ENCODE results near the gene CARMIL1.
"Not testable (repeated sequence)": the region's sequence is repeated elsewhere in the genome, so short reads cannot be mapped to it uniquely, and the experiment has no call there.

The CARMIL1 gene

GRCh38 chr6:25427549-25427948 is 148.4 kb downstream of the CARMIL1 start:
- Histone ChIP-seq H3K27me3 (ENCODE audit: insufficient read depth, low read length) (no peaks in the 10 kb centered on the region), H3K4me1 (ENCODE audit: insufficient read depth, low read length) (peaks cover 26% of the 10 kb centered on the region), H3K4me3 (ENCODE audit: low read length) (no peak overlapping the region), H3K9me3 (ENCODE audit: insufficient read depth, low read depth, low read length) (no peaks in the 10 kb centered on the region), H3K9ac (ENCODE audit: low read depth, low read length) (no peak overlapping the region), H3K36me3 (ENCODE audit: insufficient read depth, low read length) (no peaks in the 10 kb centered on the region), H3K27ac (ENCODE audit: low read depth, low read length) (no peak overlapping the region)
- WGBS = 100% methylated on average over 1 of the region's 2 CpGs

DNA sequence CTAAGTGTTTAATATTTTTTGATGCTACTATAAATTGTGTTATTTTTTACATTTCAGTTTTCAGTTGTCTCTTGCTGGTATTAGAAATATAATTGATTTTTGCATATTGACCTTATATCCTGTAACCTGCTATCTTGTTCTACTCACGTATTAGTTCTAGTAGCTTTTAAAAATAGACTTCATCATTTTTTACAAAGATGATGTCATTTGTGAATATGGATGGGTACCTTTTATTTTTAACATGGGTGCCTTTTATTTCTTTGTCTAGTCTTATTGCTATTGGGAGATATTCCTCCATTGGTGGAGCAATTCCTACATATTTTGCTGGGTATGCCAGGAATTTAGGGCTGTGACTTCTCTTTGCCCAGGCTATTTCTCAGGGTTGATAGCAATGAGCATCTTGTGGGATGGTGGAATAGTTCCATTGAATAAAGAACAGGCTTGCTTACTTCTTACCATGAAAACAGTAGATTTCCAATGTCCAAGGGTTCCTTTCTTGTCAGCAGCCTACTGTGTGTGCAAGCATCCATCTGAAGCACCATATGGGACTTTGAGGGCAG is 149.7 kb downstream of the CARMIL1 start:
- Histone ChIP-seq H3K9ac (ENCODE audit: low read depth, low read length) (no peak overlapping the region), H3K4me3 (ENCODE audit: low read length) (no peak overlapping the region), H3K27me3 (ENCODE audit: insufficient read depth, low read length) (no peaks in the 10 kb centered on the region), H3K36me3 (ENCODE audit: insufficient read depth, low read length) (no peaks in the 10 kb centered on the region), H3K27ac (ENCODE audit: low read depth, low read length) (no peak overlapping the region), H3K4me1 (ENCODE audit: insufficient read depth, low read length) (peaks cover 17% of the 10 kb centered on the region), H3K9me3 (ENCODE audit: insufficient read depth, low read depth, low read length) (no peaks in the 10 kb centered on the region)
- no CpG with 5 or more reads among the region's 1 CpG for WGBS

DNA sequence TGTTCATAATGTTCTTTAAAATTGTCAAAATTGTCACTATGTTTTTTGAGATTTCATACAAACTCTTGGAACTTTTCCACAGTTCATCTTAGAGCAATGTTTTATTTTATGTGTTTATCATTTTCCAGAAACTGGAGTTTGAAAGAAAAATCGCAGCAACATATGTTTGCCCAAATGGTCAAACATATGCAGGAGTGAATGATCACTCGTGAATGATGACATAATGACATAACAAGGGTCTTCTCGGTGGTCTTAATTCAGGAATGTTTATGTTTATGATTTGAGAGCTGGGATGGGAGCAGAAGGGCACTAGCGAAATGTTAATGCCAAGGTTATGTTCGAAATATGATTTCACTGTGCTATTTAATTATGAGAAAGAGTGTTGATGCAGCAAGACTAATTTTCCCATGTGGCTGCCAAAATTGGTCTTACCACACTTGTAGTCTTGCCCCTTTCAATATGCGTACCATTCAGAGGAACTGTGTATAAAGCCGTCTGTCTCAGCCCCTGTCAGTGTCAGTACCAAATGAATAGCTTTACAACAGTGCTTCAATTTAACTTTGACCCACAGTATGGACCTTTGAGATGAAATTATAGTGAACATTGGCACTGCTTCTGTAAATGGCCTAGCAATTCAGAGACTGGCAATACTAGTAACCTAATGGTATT is 152.3 kb downstream of the CARMIL1 start:
- Histone ChIP-seq H3K27me3 (ENCODE audit: insufficient read depth, low read length) (no peaks in the 10 kb centered on the region), H3K9ac (ENCODE audit: low read depth, low read length) (no peak overlapping the region), H3K4me3 (ENCODE audit: low read length) (no peak overlapping the region), H3K4me1 (ENCODE audit: insufficient read depth, low read length) (no peaks in the 10 kb centered on the region; the same call in 1 of the 2 replicates), H3K9me3 (ENCODE audit: insufficient read depth, low read depth, low read length) (no peaks in the 10 kb centered on the region), H3K27ac (ENCODE audit: low read depth, low read length) (no peak overlapping the region), H3K36me3 (ENCODE audit: insufficient read depth, low read length) (no peaks in the 10 kb centered on the region)
- 94% methylated on average over 7 of the region's 7 CpGs for WGBS

GRCh38 chr6:25431975-25432307 is 152.8 kb downstream of the CARMIL1 start:
- Histone ChIP-seq H3K4me3 (ENCODE audit: low read length) (no peak overlapping the region), H3K27ac (ENCODE audit: low read depth, low read length) (no peak overlapping the region)

GRCh38 chr6:25434921-25435320 is 155.7 kb downstream of the CARMIL1 start:
- Histone ChIP-seq H3K27ac (ENCODE audit: low read depth, low read length) (no peak overlapping the region), H3K4me1 (ENCODE audit: insufficient read depth, low read length) (no peaks in the 10 kb centered on the region), H3K9me3 (ENCODE audit: insufficient read depth, low read depth, low read length) (no peaks in the 10 kb centered on the region), H3K4me3 (ENCODE audit: low read length) (no peak overlapping the region), H3K36me3 (ENCODE audit: insufficient read depth, low read length) (no peaks in the 10 kb centered on the region), H3K27me3 (ENCODE audit: insufficient read depth, low read length) (no peaks in the 10 kb centered on the region), H3K9ac (ENCODE audit: low read depth, low read length) (no peak overlapping the region)
- 84% methylated on average over 2 of the region's 3 CpGs for WGBS

More at GRCh38 chr6:25431975-25432307, 152.8 kb downstream of the CARMIL1 start:
- WGBS = 97% methylated on average over 3 of the region's 3 CpGs
- no peaks in the 10 kb centered on the region for H3K27me3 ChIP-seq (ENCODE audit: insufficient read depth, low read length)
- no peaks in the 10 kb centered on the region for H3K9me3 ChIP-seq (ENCODE audit: insufficient read depth, low read depth, low read length)
- no peaks in the 10 kb centered on the region for H3K36me3 ChIP-seq (ENCODE audit: insufficient read depth, low read length)
- no peak overlapping the region for H3K9ac ChIP-seq (ENCODE audit: low read depth, low read length)
- H3K4me1 ChIP-seq (ENCODE audit: insufficient read depth, low read length) = no peaks in the 10 kb centered on the region

GRCh38 chr6:25435416-25435985 is 156.3 kb downstream of the CARMIL1 start:
- no peak overlapping the region for H3K9ac ChIP-seq (ENCODE audit: low read depth, low read length)
- no peak overlapping the region for H3K27ac ChIP-seq (ENCODE audit: low read depth, low read length)
- H3K9me3 ChIP-seq (ENCODE audit: insufficient read depth, low read depth, low read length) = no peaks in the 10 kb centered on the region
- no peaks in the 10 kb centered on the region for H3K4me1 ChIP-seq (ENCODE audit: insufficient read depth, low read length)
- H3K4me3 ChIP-seq (ENCODE audit: low read length) = no peak overlapping the region
- 95% methylated on average over 6 of the region's 6 CpGs for WGBS
- H3K27me3 ChIP-seq (ENCODE audit: insufficient read depth, low read length) = no peaks in the 10 kb centered on the region
- H3K36me3 ChIP-seq (ENCODE audit: insufficient read depth, low read length) = no peaks in the 10 kb centered on the region

- Histone ChIP-seq H3K9me3 (ENCODE audit: insufficient read depth, low read depth, low read length) (no peaks in the 10 kb centered on the region), H3K27ac (ENCODE audit: low read depth, low read length) (no peak overlapping the region), H3K36me3 (ENCODE audit: insufficient read depth, low read length) (no peaks in the 10 kb centered on the region), H3K4me3 (ENCODE audit: low read length) (no peak overlapping the region), H3K4me1 (ENCODE audit: insufficient read depth, low read length) (peaks cover 3% of the 10 kb centered on the region; the same call in 1 of the 2 replicates), H3K27me3 (ENCODE audit: insufficient read depth, low read length) (no peaks in the 10 kb centered on the region), H3K9ac (ENCODE audit: low read depth, low read length) (no peak overlapping the region)
- 94% methylated on average over 3 of the region's 4 CpGs for WGBS
These were observed 157.6 kb downstream of the CARMIL1 start for GRCh38 chr6:25436760-25437159.

- Histone ChIP-seq H3K9me3 (ENCODE audit: insufficient read depth, low read depth, low read length) (no peaks in the 10 kb centered on the region), H3K9ac (ENCODE audit: low read depth, low read length) (no peak overlapping the region), H3K4me1 (ENCODE audit: insufficient read depth, low read length) (peaks cover 10% of the 10 kb centered on the region; the same call in 1 of the 2 replicates), H3K27me3 (ENCODE audit: insufficient read depth, low read length) (no peaks in the 10 kb centered on the region), H3K4me3 (ENCODE audit: low read length) (no peak overlapping the region), H3K27ac (ENCODE audit: low read depth, low read length) (no peak overlapping the region), H3K36me3 (ENCODE audit: insufficient read depth, low read length) (no peaks in the 10 kb centered on the region)
- WGBS = 93% methylated on average over 1 of the region's 1 CpG
These were observed 160.2 kb downstream of the CARMIL1 start for GRCh38 chr6:25439368-25439767.

DNA sequence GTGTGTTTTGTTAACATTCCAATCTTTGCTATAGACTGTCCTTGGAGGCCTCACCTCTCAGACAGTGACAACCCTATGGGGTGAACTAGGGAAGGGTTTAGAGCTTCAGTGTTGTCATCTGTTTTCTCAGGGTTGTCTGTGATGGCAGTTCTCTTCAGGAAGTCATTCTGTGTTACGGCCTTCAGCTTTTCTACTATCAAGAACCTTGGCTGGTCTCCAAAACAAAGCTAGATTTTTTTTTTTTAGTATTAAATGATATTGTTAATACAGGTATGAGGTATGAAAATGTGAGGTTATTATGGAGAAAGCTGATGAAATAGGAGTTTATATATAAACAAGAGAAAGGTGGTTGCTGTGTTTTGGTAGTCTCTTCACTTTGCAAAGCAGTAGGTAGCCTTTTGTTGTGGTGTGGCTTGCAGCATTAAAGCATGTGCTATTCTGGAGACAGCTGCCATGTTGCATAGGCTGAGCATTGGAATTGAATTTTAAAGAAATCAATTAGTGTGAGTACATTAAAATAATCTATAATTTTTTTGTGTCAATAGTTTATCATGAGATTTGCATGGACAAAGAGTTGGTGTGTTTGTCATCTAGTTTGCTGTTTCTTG is 162.6 kb downstream of the CARMIL1 start:
- H3K9ac ChIP-seq (ENCODE audit: low read depth, low read length) = no peak overlapping the region
- WGBS = 86% methylated on average over 1 of the region's 1 CpG
- H3K4me3 ChIP-seq (ENCODE audit: low read length) = no peak overlapping the region
- no peaks in the 10 kb centered on the region for H3K27me3 ChIP-seq (ENCODE audit: insufficient read depth, low read length)
- peaks cover 5% of the 10 kb centered on the region; the same call in 1 of the 2 replicates for H3K9me3 ChIP-seq (ENCODE audit: insufficient read depth, low read depth, low read length)
- no peak overlapping the region for H3K27ac ChIP-seq (ENCODE audit: low read depth, low read length)
- peaks cover 10% of the 10 kb centered on the region; the same call in 1 of the 2 replicates for H3K4me1 ChIP-seq (ENCODE audit: insufficient read depth, low read length)
- no peaks in the 10 kb centered on the region for H3K36me3 ChIP-seq (ENCODE audit: insufficient read depth, low read length)

- Histone ChIP-seq H3K27me3 (ENCODE audit: insufficient read depth, low read length) (no peaks in the 10 kb centered on the region), H3K9me3 (ENCODE audit: insufficient read depth, low read depth, low read length) (peaks cover 5% of the 10 kb centered on the region; the same call in 1 of the 2 replicates), H3K4me3 (ENCODE audit: low read length) (no peak overlapping the region), H3K9ac (ENCODE audit: low read depth, low read length) (no peak overlapping the region), H3K4me1 (ENCODE audit: insufficient read depth, low read length) (peaks cover 14% of the 10 kb centered on the region), H3K36me3 (ENCODE audit: insufficient read depth, low read length) (no peaks in the 10 kb centered on the region), H3K27ac (ENCODE audit: low read depth, low read length) (no peak overlapping the region)
- WGBS = 93% methylated on average over 1 of the region's 1 CpG
These were observed 163.7 kb downstream of the CARMIL1 start for GRCh38 chr6:25442898-25443297.

GRCh38 chr6:25444521-25444920 is 165.3 kb downstream of the CARMIL1 start:
- H3K27me3 ChIP-seq (ENCODE audit: insufficient read depth, low read length); H3K36me3 ChIP-seq (ENCODE audit: insufficient read depth, low read length); H3K9ac ChIP-seq (ENCODE audit: low read depth, low read length); H3K9me3 ChIP-seq (ENCODE audit: insufficient read depth, low read depth, low read length); H3K4me3 ChIP-seq (ENCODE audit: low read length); H3K27ac ChIP-seq (ENCODE audit: low read depth, low read length): not testable (repeated sequence)
- 82% methylated on average over 4 of the region's 4 CpGs for WGBS
- H3K4me1 ChIP-seq (ENCODE audit: insufficient read depth, low read length) = peaks cover 27% of the 10 kb centered on the region
